Measurements from ENCODE around the gene RFTN2. TPM values are rescaled to one million over a fixed set of nuclear protein-coding genes. Genes with fewer than 3 reads are reported as not detected.

The RFTN2 gene
- total RNA-seq, 1 experiment from 2014 or later = not detected

DNA sequence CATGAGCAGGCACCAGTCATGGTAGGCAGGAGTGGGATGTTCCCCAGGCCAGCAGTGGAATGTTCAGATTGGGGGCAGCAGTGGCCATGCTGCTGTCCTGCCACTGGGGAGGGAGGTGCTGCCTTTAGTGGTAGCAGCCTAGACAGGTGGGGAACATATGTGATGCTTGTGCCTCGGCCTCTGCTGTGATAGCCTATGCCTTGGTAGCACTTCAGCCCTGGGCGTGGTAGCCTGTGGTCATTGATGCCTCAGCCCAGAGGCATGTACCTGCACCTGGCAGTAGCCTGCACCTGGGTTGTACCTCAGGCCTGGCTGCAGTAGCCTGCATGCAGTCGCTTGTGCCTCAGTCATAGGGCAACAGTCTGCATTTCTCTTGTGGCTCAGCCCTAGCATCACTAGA is 7.1 kb downstream of the RFTN2 start:
- DNase-seq (ENCODE audit: low read depth, low spot score) (no peak), ATAC-seq (no peak; the same call in 1 of the 2 replicates)
- Histone ChIP-seq H3K4me1 (ENCODE audit: control insufficient read depth, insufficient read depth, low read length) (no peaks in the 10 kb centered on the region), H3K27me3 (ENCODE audit: control insufficient read depth, insufficient read depth, low read length) (no peaks in the 10 kb centered on the region), H3K4me3 (ENCODE audit: low read depth in 2 of 2, low read length in 2 of 2) (no peak overlapping the region), H3K27ac (ENCODE audit: low read length) (no peak overlapping the region), H3K9me3 (ENCODE audit: control insufficient read depth, insufficient read depth, low read depth, low read length) (no peaks in the 10 kb centered on the region), H3K36me3 (ENCODE audit: control insufficient read depth, insufficient read depth, low read length) (no peaks in the 10 kb centered on the region)
- POLR2A ChIA-PET = no interaction called here
- intact Hi-C loops (cut with micrococcal nuclease; ENCODE audit: unreplicated experiment) (no loop called here), in situ Hi-C loops (cut with HindIII; ENCODE audit: low pct_unique_long_range_greater_than_20kb, low sequenced_read_pairs) (no loop called here)
- CTCF ChIA-PET = no interaction called here
- TF ChIP-seq POLR2AphosphoS5 (IDR thresholded peaks at IDR 0.05; ENCODE audit: low read depth, low read length) (no peak), SIN3A (IDR thresholded peaks at IDR 0.05; ENCODE audit: borderline replicate concordance, insufficient read depth, low read depth, low read length) (no peak), TCF7L2 (IDR thresholded peaks at IDR 0.05; ENCODE audit: low read depth, low read length) (no peak), REST (IDR thresholded peaks at IDR 0.05; ENCODE audit: insufficient read depth in 1 of 2, low read depth in 2 of 2, low read length in 1 of 2) (no peak)
- TF ChIP-seq, protein P1, sequence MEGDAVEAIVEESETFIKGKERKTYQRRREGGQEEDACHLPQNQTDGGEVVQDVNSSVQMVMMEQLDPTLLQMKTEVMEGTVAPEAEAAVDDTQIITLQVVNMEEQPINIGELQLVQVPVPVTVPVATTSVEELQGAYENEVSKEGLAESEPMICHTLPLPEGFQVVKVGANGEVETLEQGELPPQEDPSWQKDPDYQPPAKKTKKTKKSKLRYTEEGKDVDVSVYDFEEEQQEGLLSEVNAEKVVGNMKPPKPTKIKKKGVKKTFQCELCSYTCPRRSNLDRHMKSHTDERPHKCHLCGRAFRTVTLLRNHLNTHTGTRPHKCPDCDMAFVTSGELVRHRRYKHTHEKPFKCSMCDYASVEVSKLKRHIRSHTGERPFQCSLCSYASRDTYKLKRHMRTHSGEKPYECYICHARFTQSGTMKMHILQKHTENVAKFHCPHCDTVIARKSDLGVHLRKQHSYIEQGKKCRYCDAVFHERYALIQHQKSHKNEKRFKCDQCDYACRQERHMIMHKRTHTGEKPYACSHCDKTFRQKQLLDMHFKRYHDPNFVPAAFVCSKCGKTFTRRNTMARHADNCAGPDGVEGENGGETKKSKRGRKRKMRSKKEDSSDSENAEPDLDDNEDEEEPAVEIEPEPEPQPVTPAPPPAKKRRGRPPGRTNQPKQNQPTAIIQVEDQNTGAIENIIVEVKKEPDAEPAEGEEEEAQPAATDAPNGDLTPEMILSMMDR (IDR thresholded peaks at IDR 0.05) = no peak
- no TSS peak for BruUV-seq (replicated peaks)

DNA sequence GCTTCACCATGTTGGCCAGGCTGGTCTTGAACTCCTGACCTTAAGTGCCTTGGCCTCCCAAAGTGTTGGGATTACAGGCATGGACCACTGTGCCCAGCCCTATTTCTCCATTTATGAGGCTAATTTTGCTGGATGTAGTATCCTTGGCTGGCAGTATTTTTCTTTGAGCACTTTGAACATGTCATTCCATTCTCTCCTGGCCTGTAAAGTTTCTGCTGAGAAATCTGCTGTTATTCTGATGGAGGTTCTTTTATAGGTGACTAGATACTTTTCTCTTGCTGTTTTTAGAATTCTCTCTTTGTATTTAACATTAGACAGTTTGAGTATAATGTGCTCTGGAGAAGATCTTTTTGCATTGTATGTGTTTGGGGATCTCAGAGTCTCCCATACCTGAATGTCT is 9.1 kb downstream of the RFTN2 start:
- no peaks in the 10 kb centered on the region for H3K27me3 ChIP-seq (ENCODE audit: control insufficient read depth, insufficient read depth, low read length)
- no peak for TF ChIP-seq TCF7L2 (IDR thresholded peaks at IDR 0.05; ENCODE audit: low read depth, low read length)
- TF ChIP-seq, protein P1 (IDR thresholded peaks at IDR 0.05) = no peak
- TF ChIP-seq REST (IDR thresholded peaks at IDR 0.05; ENCODE audit: insufficient read depth in 1 of 2, low read depth in 2 of 2, low read length in 1 of 2) = no peak
- no peak for TF ChIP-seq POLR2AphosphoS5 (IDR thresholded peaks at IDR 0.05; ENCODE audit: low read depth, low read length)
- no peak for TF ChIP-seq SIN3A (IDR thresholded peaks at IDR 0.05; ENCODE audit: borderline replicate concordance, insufficient read depth, low read depth, low read length)
- H3K27ac ChIP-seq (ENCODE audit: low read length) = no peak overlapping the region
- no peak overlapping the region for H3K4me3 ChIP-seq (ENCODE audit: low read depth in 2 of 2, low read length in 2 of 2)
- H3K9me3 ChIP-seq (ENCODE audit: control insufficient read depth, insufficient read depth, low read depth, low read length) = no peaks in the 10 kb centered on the region
- ChIA-PET CTCF (no interaction called here), POLR2A (no interaction called here)
- intact Hi-C loops (cut with micrococcal nuclease; ENCODE audit: unreplicated experiment) (no loop called here), in situ Hi-C loops (cut with HindIII; ENCODE audit: low pct_unique_long_range_greater_than_20kb, low sequenced_read_pairs) (no loop called here)
- ATAC-seq = no peak
- no peaks in the 10 kb centered on the region for H3K36me3 ChIP-seq (ENCODE audit: control insufficient read depth, insufficient read depth, low read length)
- no peaks in the 10 kb centered on the region for H3K4me1 ChIP-seq (ENCODE audit: control insufficient read depth, insufficient read depth, low read length)
- no TSS peak for BruUV-seq (replicated peaks)
- no peak for DNase-seq (ENCODE audit: low read depth, low spot score)
